SK-N-SH (cell line): ENCODE results near the gene PER2. TPM values are rescaled to one million over a fixed set of nuclear protein-coding genes. Genes with fewer than 3 reads are reported as not detected.

Source experiments
- CTCF ChIA-PET: fragments of 300-600, 350-600 bp; formaldehyde crosslinking; extraction: SDS; loops from one replicate; lab custom pipeline; 2021; lab: Yijun Ruan, JAX
- POLR2A ChIA-PET: fragments of 350-600 bp; sonication (Branson Sonifier 250); formaldehyde crosslinking; extraction: SDS; loops from one replicate; lab custom pipeline; 2020; ENCODE audit warnings: antibody characterized with exemption, inconsistent platforms; lab: Yijun Ruan, JAX
- DNase-seq: peaks from one replicate; pipeline ENCODE4 v3.0.0; 2012
- H2AFZ ChIP-seq: fragments of 200-600 bp; sonication (generic); 2 replicates; pipeline ENCODE4 v1.8.1; 2016; ENCODE audit warnings: antibody characterized with exemption, mild to moderate bottlenecking, low read depth
- H3F3A ChIP-seq: fragments of 200-600 bp; sonication (generic); replicated peaks from 2 replicates; pipeline ENCODE3; 2016; ENCODE audit warnings: antibody characterized with exemption, mild to moderate bottlenecking; ENCODE audit not compliant: insufficient read depth
- H3K27ac ChIP-seq, 2 experiments: fragments of 200-500 bp in 1 of 2; fragments of 200-600 bp in 1 of 2; sonication (Bioruptor generic) in 1 of 2; sonication (generic), shearing (Covaris generic) in 1 of 2; 2 replicates each; pipeline versions ENCODE4 v1.5.1 to v1.6.1; 2014 to 2016; ENCODE audit warnings: low read depth in 2 of 2, inconsistent platforms in 1 of 2, low read length in 1 of 2, mild to moderate bottlenecking in 1 of 2, mixed read lengths in 1 of 2
- H3K27me3 ChIP-seq: fragments of 200-600 bp; sonication (generic), shearing (Covaris generic); 2 replicates; pipeline ENCODE4 v1.6.1; 2016; ENCODE audit warnings: mixed run types; ENCODE audit not compliant: insufficient read depth
- H3K36me3 ChIP-seq, 2 experiments: fragments of 200-500 bp in 1 of 2; fragments of 200-600 bp in 1 of 2; sonication (Bioruptor generic) in 1 of 2; sonication (generic) in 1 of 2; replicated peaks in 1 of 2; 2 replicates each; pipeline versions ENCODE3 to v1.5.1; 2014 to 2016; ENCODE audit warnings: low read length in 1 of 2, mild to moderate bottlenecking in 1 of 2; ENCODE audit not compliant: insufficient read depth in 2 of 2, control insufficient read depth in 1 of 2
- H3K4me1 ChIP-seq, 2 experiments: fragments of 200-500 bp in 1 of 2; fragments of 200-600 bp in 1 of 2; sonication (Bioruptor generic) in 1 of 2; sonication (generic), shearing (Covaris generic) in 1 of 2; 2 replicates each; pipeline versions ENCODE4 v1.5.1 to v1.6.1; 2014 to 2016; ENCODE audit warnings: low read depth in 1 of 2, low read length in 1 of 2, mixed run types in 1 of 2; ENCODE audit not compliant: insufficient read depth in 2 of 2, control insufficient read depth in 1 of 2
- H3K4me2 ChIP-seq: fragments of 200-600 bp; sonication (generic), shearing (Covaris generic); 2 replicates; pipeline ENCODE4 v1.6.1; 2017; ENCODE audit warnings: mixed run types
- H3K4me3 ChIP-seq, 2 experiments: fragments of 200-500 bp in 1 of 2; fragments of 200-600 bp in 1 of 2; sonication (Bioruptor generic) in 1 of 2; sonication (generic), shearing (Covaris generic) in 1 of 2; 2 replicates each; pipeline versions ENCODE4 v1.5.1 to v1.8.1; 2014 to 2016; ENCODE audit warnings: low read depth in 2 of 2, inconsistent platforms in 1 of 2, low read length in 1 of 2, mild to moderate bottlenecking in 1 of 2, mixed read lengths in 1 of 2, moderate library complexity in 1 of 2
- H3K79me2 ChIP-seq: fragments of 200-600 bp; sonication (generic); 2 replicates; pipeline ENCODE4 v1.8.1; 2017; ENCODE audit warnings: mild to moderate bottlenecking; ENCODE audit not compliant: insufficient read depth
- H3K9ac ChIP-seq: fragments of 200-600 bp; sonication (generic); 2 replicates; pipeline ENCODE4 v1.6.1; 2017; ENCODE audit warnings: mixed run types
- H3K9me2 ChIP-seq: fragments of 200-600 bp; sonication (generic); 2 replicates; pipeline ENCODE4 v1.6.1; 2017; ENCODE audit warnings: mixed run types
- H3K9me3 ChIP-seq: fragments of 200-600 bp; sonication (generic); 2 replicates; pipeline ENCODE4 v1.6.1; 2017; ENCODE audit warnings: mixed run types, mild to moderate bottlenecking, moderate library complexity
- H4K20me1 ChIP-seq: fragments of 200-600 bp; sonication (generic); 2 replicates; pipeline ENCODE4 v1.6.1; 2017; ENCODE audit warnings: mild to moderate bottlenecking, mixed run types; ENCODE audit not compliant: insufficient read depth
- ELF1 ChIP-seq: IDR thresholded peaks from 2 replicates; pipeline ENCODE4 v1.4.0; 2012
- FOXM1 ChIP-seq: IDR thresholded peaks from 2 replicates; pipeline ENCODE4 v1.4.0; 2012; ENCODE audit warnings: low read depth, mild to moderate bottlenecking
- JUND ChIP-seq: IDR thresholded peaks from 2 replicates; pipeline ENCODE4 v1.4.0; 2012
- MEF2A ChIP-seq: IDR thresholded peaks from 2 replicates; pipeline ENCODE4 v1.4.0; 2012; ENCODE audit warnings: low read depth, borderline replicate concordance
- NFIC ChIP-seq: IDR thresholded peaks from 2 replicates; pipeline ENCODE4 v1.4.0; 2012; ENCODE audit warnings: borderline replicate concordance
- POLR2AphosphoS5 ChIP-seq: IDR thresholded peaks from 2 replicates; pipeline ENCODE4 v1.6.1; 2012; ENCODE audit warnings: low read depth, low read length
- RAD21 ChIP-seq: IDR thresholded peaks from 2 replicates; pipeline ENCODE4 v1.6.1; 2012; ENCODE audit warnings: mild to moderate bottlenecking, low read length
- USF2 ChIP-seq: fragments of 150-350 bp; IDR thresholded peaks from 2 replicates; pipeline ENCODE4 v1.6.1; 2017; ENCODE audit warnings: antibody characterized with exemption, low read length, low read depth, borderline replicate concordance
- YY1 ChIP-seq: IDR thresholded peaks from 2 replicates; pipeline ENCODE4 v1.4.0; 2012; ENCODE audit warnings: low read depth, mild to moderate bottlenecking
- WGBS: methylation state at CpG from one replicate; pipeline ENCODE4 v1.1.6; 2017; ENCODE audit warnings: low lambda C conversion rate; 5-methylcytosine and 5-hydroxymethylcytosine counted together
- polyA plus RNA-seq, 3 experiments: library from polyadenylated mRNA; depleted of rRNA; stranded (reverse); fragments of >200 nt; gene quantifications; 2 replicates each; pipeline ENCODE4 v1.2.3, GENCODE V29; 2012
- TF ChIP-seq, protein P1 (sequence below): IDR thresholded peaks from 2 replicates; pipeline ENCODE4 v1.4.0; 2012; ENCODE audit warnings: low read depth, borderline replicate concordance

PER2 gene
- polyA plus RNA-seq, 1 of the 3 experiments (the other 2 are of a cell fraction), result 0.82 TPM

DNA sequence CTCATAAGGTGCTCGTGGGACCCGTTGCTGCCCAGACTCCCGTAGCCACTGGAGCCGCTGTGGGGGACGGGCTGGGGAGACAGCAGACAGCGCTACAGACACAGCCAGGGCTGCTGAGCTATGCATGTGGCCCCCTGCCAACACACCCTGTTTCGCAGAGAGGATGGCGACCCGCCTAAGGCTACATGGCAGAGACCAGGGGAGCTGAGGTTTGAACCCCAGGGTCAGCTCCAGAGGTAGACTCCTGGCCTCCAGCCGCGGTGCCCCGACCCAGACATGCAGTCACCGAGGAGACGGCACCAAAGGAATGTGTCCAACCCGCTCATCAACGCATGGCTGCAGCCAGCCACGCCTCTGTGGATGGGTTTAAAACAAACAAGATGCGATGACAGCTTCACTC lies 27.5 kb downstream of the PER2 start (continued):
- TF ChIP-seq, protein P1, sequence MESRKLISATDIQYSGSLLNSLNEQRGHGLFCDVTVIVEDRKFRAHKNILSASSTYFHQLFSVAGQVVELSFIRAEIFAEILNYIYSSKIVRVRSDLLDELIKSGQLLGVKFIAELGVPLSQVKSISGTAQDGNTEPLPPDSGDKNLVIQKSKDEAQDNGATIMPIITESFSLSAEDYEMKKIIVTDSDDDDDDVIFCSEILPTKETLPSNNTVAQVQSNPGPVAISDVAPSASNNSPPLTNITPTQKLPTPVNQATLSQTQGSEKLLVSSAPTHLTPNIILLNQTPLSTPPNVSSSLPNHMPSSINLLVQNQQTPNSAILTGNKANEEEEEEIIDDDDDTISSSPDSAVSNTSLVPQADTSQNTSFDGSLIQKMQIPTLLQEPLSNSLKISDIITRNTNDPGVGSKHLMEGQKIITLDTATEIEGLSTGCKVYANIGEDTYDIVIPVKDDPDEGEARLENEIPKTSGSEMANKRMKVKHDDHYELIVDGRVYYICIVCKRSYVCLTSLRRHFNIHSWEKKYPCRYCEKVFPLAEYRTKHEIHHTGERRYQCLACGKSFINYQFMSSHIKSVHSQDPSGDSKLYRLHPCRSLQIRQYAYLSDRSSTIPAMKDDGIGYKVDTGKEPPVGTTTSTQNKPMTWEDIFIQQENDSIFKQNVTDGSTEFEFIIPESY, result no peak
- TF ChIP-seq NFIC, result no peak
- no peak for TF ChIP-seq USF2
- TF ChIP-seq POLR2AphosphoS5, result no peak
- TF ChIP-seq ELF1, result no peak
- TF ChIP-seq MEF2A, result no peak
- TF ChIP-seq RAD21, result no peak
- TF ChIP-seq FOXM1, result no peak
- TF ChIP-seq JUND, result no peak
- TF ChIP-seq YY1, result no peak

- no peaks in the 10 kb centered on the region for H4K20me1 ChIP-seq
- no peaks in the 10 kb centered on the region for H3K79me2 ChIP-seq
- ChIA-PET CTCF (interaction anchor here (0.6 to 3.6 kb wide), 7 partner anchors 11 to 405 kb away, joined by 3 to 19 read pairs (median 4); no protein-coding TSS in a partner anchor), POLR2A (no interaction called here)
- no peak overlapping the region for H3K27ac ChIP-seq
- H3K9ac ChIP-seq, result no peak overlapping the region
- H3K9me3 ChIP-seq, result no peaks in the 10 kb centered on the region
- H3K4me2 ChIP-seq, result no peak overlapping the region
- H3K36me3 ChIP-seq, result peaks cover 0 to 3% of the 10 kb centered on the region in 2 experiments
- TF ChIP-seq ELF1, result no peak
- peak; percentile 26; the same call in 1 of the 2 replicates for TF ChIP-seq RAD21
- no peaks in the 10 kb centered on the region for H3K27me3 ChIP-seq
- H3K4me1 ChIP-seq, result peaks cover 0 to 25% of the 10 kb centered on the region in 2 experiments; a peak in 1 of 4 replicates
- H3K4me3 ChIP-seq, result no peak overlapping the region
- no peak overlapping the region for H2AFZ ChIP-seq
- WGBS, result 87% methylated on average over 16 of the region's 21 CpGs
- H3K9me2 ChIP-seq, result no peaks in the 10 kb centered on the region
- DNase-seq, result no peak
- peaks cover 3% of the 10 kb centered on the region for H3F3A ChIP-seq
Observed at GRCh38 chr2:238259061-238260020, 29.1 kb downstream of the PER2 start.
